Breast epithelium (tissue), 3 donors: ENCODE measurements around the gene NOS1AP.

Experiments used
- POLR2A ChIP-seq: fragments of 450-650 bp; IDR thresholded peaks from one replicate; pipeline ENCODE4 v1.6.1; 2016; ENCODE audit warnings: antibody characterized with exemption, mild to moderate bottlenecking, moderate library complexity
- POLR2AphosphoS5 ChIP-seq, 3 donors: sonication (generic); formaldehyde crosslinking; IDR thresholded peaks; one replicate each; pipeline ENCODE4 v1.6.1; 2017; ENCODE audit warnings: antibody characterized with exemption in 3 of 3
- TF ChIP-seq, protein P1 (sequence below), 3 donors: fragments of 450-650 bp; IDR thresholded peaks; one replicate each; pipeline ENCODE4 v1.5.1; 2016 to 2017; ENCODE audit warnings: antibody characterized with exemption in 3 of 3, mild to moderate bottlenecking in 3 of 3, moderate library complexity in 3 of 3

DNA sequence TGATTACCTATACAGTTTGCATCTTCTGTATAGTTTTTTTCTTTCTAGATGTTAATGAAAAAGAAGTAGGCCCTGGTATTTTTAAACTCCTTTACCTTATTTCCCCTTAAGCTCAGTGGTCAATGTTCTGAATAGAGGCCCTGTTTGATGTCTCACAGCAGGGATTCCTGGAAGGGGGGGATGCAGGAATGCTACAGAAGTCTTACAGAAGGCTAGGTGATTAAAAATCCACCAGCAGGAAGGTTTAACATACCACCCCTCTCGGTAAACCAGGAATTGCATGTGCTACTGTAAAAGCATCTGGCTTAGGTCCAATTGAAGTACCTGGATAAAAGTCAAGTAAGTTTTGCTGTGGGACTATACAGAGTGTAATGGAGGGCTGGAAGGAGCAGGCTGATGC lies 78.3 kb downstream of the NOS1AP start:
- TF ChIP-seq, protein P1, sequence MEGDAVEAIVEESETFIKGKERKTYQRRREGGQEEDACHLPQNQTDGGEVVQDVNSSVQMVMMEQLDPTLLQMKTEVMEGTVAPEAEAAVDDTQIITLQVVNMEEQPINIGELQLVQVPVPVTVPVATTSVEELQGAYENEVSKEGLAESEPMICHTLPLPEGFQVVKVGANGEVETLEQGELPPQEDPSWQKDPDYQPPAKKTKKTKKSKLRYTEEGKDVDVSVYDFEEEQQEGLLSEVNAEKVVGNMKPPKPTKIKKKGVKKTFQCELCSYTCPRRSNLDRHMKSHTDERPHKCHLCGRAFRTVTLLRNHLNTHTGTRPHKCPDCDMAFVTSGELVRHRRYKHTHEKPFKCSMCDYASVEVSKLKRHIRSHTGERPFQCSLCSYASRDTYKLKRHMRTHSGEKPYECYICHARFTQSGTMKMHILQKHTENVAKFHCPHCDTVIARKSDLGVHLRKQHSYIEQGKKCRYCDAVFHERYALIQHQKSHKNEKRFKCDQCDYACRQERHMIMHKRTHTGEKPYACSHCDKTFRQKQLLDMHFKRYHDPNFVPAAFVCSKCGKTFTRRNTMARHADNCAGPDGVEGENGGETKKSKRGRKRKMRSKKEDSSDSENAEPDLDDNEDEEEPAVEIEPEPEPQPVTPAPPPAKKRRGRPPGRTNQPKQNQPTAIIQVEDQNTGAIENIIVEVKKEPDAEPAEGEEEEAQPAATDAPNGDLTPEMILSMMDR (IDR thresholded peaks at IDR 0.05): no peak
- TF ChIP-seq POLR2A (no peak), POLR2AphosphoS5 (IDR thresholded peaks at IDR 0.05) (no peak)
